H1 (cell line): ENCODE results near the gene KLK1. TPM values are rescaled to one million over a fixed set of nuclear protein-coding genes. Genes with fewer than 3 reads are reported as not detected.

Experiments
- CTCF ChIA-PET: fragments of 300-600 bp; sonication (Branson Sonifier 250); formaldehyde crosslinking; loops from one replicate; lab custom pipeline; 2021; ENCODE audit not compliant: partially characterized antibody; lab: Charles Lee
- POLR2A ChIA-PET: fragments of 300-600 bp; sonication (Branson Sonifier 250); formaldehyde crosslinking; loops from one replicate; lab custom pipeline; 2021; ENCODE audit warnings: inconsistent platforms; ENCODE audit not compliant: partially characterized antibody; lab: Charles Lee
- DNase-seq, 2 experiments: peaks; one replicate each; pipeline versions ENCODE4 v3.0.0 to v3.0.0-alpha.2; 2010 to 2022; ENCODE audit warnings: low spot score in 2 of 2, low read depth in 1 of 2, mixed read lengths in 1 of 2
- FAIRE-seq: peaks from 2 replicates; lab custom pipeline; 2011; peaks lifted over from hg19 to GRCh38; lab: Jason Lieb, UNC
- H2AFZ ChIP-seq: 2 replicates; pipeline ENCODE4 v1.8.1; 2012; ENCODE audit warnings: low read length, inconsistent platforms
- H2AK5ac ChIP-seq: 2 replicates; pipeline ENCODE4 v1.6.1; 2013; ENCODE audit warnings: low read depth, low read length
- H2BK120ac ChIP-seq: replicated peaks from 2 replicates; pipeline ENCODE3; 2013; ENCODE audit warnings: low read depth, low read length, inconsistent platforms
- H2BK12ac ChIP-seq: 2 replicates; pipeline ENCODE4 v1.6.1; 2013; ENCODE audit warnings: low read depth, low read length
- H2BK15ac ChIP-seq: 2 replicates; pipeline ENCODE4 v1.6.1; 2013; ENCODE audit warnings: low read length
- H2BK20ac ChIP-seq: 2 replicates; pipeline ENCODE4 v1.6.1; 2013; ENCODE audit warnings: low read length
- H2BK5ac ChIP-seq: 2 replicates; pipeline ENCODE4 v1.6.1; 2013; ENCODE audit warnings: low read depth, low read length
- H3K14ac ChIP-seq: 2 replicates; pipeline ENCODE4 v1.6.1; 2013; ENCODE audit warnings: inconsistent platforms; ENCODE audit not compliant: insufficient read length
- H3K18ac ChIP-seq: 2 replicates; pipeline ENCODE4 v1.6.1; 2013; ENCODE audit warnings: low read length; ENCODE audit errors: extremely low read depth
- H3K23ac ChIP-seq: 2 replicates; pipeline ENCODE4 v1.6.1; 2013; ENCODE audit warnings: inconsistent platforms; ENCODE audit not compliant: insufficient read length
- H3K23me2 ChIP-seq: 2 replicates; pipeline ENCODE4 v1.6.1; 2013; ENCODE audit warnings: low read depth, low read length
- H3K27ac ChIP-seq: 2 replicates; pipeline ENCODE4 v1.6.1; 2011; ENCODE audit warnings: low read depth, low read length, inconsistent platforms
- H3K27me3 ChIP-seq, 4 experiments: replicated peaks in 1 of 4; 1 replicate in 1 of 4; 2 replicates in 3 of 4; pipeline versions ENCODE4 v1.6.1 to v1.8.1; 2011 to 2013; ENCODE audit warnings: low read length in 3 of 4, mild to moderate bottlenecking in 3 of 4, inconsistent platforms in 2 of 4, mixed read lengths in 2 of 4, moderate library complexity in 1 of 4; ENCODE audit not compliant: control insufficient read depth in 3 of 4, insufficient read depth in 3 of 4; ENCODE audit errors: extremely low read depth in 1 of 4
- H3K36me3 ChIP-seq, 4 experiments: 2 replicates each; pipeline versions ENCODE4 v1.6.1 to v1.8.1; 2011 to 2013; ENCODE audit warnings: mild to moderate bottlenecking in 4 of 4, low read length in 3 of 4, moderate library complexity in 2 of 4, control low read depth in 1 of 4, inconsistent platforms in 1 of 4; ENCODE audit not compliant: insufficient read depth in 4 of 4, control insufficient read depth in 2 of 4
- H3K4ac ChIP-seq: replicated peaks from 2 replicates; pipeline ENCODE3; 2013; ENCODE audit warnings: low read length, low read depth, mixed read lengths, inconsistent platforms; ENCODE audit not compliant: insufficient read length
- H3K4me1 ChIP-seq, 4 experiments: replicated peaks in 1 of 4; 1 replicate in 1 of 4; 2 replicates in 3 of 4; pipeline versions ENCODE4 v1.6.1 to v1.8.1; 2011 to 2013; ENCODE audit warnings: low read length in 3 of 4, inconsistent platforms in 2 of 4, mixed read lengths in 1 of 4; ENCODE audit not compliant: insufficient read depth in 4 of 4, control insufficient read depth in 3 of 4
- H3K4me2 ChIP-seq, 2 experiments: 2 replicates each; pipeline versions ENCODE4 v1.6.1 to v1.8.1; 2011 to 2013; ENCODE audit warnings: low read depth in 2 of 2, low read length in 2 of 2, control low read depth in 1 of 2, inconsistent platforms in 1 of 2, mild to moderate bottlenecking in 1 of 2; ENCODE audit not compliant: insufficient read depth in 1 of 2
- H3K4me3 ChIP-seq, 4 experiments: fragments of 200-600, 300-600 bp in 1 of 4; sonication (generic), shearing (Covaris generic), sonication (Bioruptor Twin) in 1 of 4; 2 replicates each; pipeline versions ENCODE4 v1.5.1 to v1.8.1; 2011 to 2016; ENCODE audit warnings: low read length in 4 of 4, low read depth in 3 of 4, control low read depth in 2 of 4, inconsistent platforms in 2 of 4, mild to moderate bottlenecking in 2 of 4, mixed read lengths in 1 of 4, moderate library complexity in 1 of 4; ENCODE audit not compliant: insufficient read depth in 2 of 4; ENCODE audit errors: extremely low read depth in 1 of 4
- H3K56ac ChIP-seq: replicated peaks from 2 replicates; pipeline ENCODE3; 2013; ENCODE audit warnings: low read depth, mild to moderate bottlenecking, mixed read lengths, low read length, inconsistent platforms; ENCODE audit not compliant: insufficient read length
- H3K79me1 ChIP-seq: 2 replicates; pipeline ENCODE4 v1.6.1; 2013; ENCODE audit warnings: low read depth, low read length, control low read depth
- H3K79me2 ChIP-seq, 2 experiments: 2 replicates each; pipeline versions ENCODE4 v1.6.1 to v1.8.1; 2012 to 2013; ENCODE audit warnings: low read length in 2 of 2, mild to moderate bottlenecking in 2 of 2, inconsistent platforms in 1 of 2; ENCODE audit not compliant: insufficient read depth in 2 of 2, control insufficient read depth in 1 of 2
- H3K9ac ChIP-seq, 4 experiments: replicated peaks in 1 of 4; 1 replicate in 1 of 4; 2 replicates in 3 of 4; pipeline versions ENCODE4 v1.6.1 to v1.8.1; 2011 to 2013; ENCODE audit warnings: low read depth in 3 of 4, low read length in 3 of 4, control low read depth in 2 of 4, mild to moderate bottlenecking in 2 of 4, moderate library complexity in 2 of 4, inconsistent platforms in 1 of 4; ENCODE audit errors: extremely low read depth in 1 of 4
- H3K9me3 ChIP-seq, 2 experiments: 2 replicates each; pipeline versions ENCODE4 v1.6.1 to v1.8.1; 2012 to 2013; ENCODE audit warnings: mild to moderate bottlenecking in 2 of 2, moderate library complexity in 2 of 2, control low read depth in 1 of 2, inconsistent platforms in 1 of 2, low read depth in 1 of 2, low read length in 1 of 2, mixed read lengths in 1 of 2; ENCODE audit not compliant: insufficient read depth in 2 of 2
- H4K20me1 ChIP-seq, 2 experiments: replicated peaks in 1 of 2; 2 replicates each; pipeline versions ENCODE3 to v1.8.1; 2011 to 2013; ENCODE audit warnings: inconsistent platforms in 2 of 2, low read length in 2 of 2, mild to moderate bottlenecking in 1 of 2; ENCODE audit not compliant: insufficient read depth in 2 of 2, control insufficient read depth in 1 of 2
- H4K5ac ChIP-seq: 2 replicates; pipeline ENCODE4 v1.6.1; 2013; ENCODE audit warnings: low read length, low read depth, mixed read lengths, inconsistent platforms; ENCODE audit not compliant: insufficient read length
- H4K8ac ChIP-seq: 2 replicates; pipeline ENCODE4 v1.8.0; 2013; ENCODE audit warnings: mild to moderate bottlenecking, moderate library complexity, low read length, inconsistent platforms; ENCODE audit not compliant: insufficient read depth; ENCODE audit errors: extremely low read depth
- H4K91ac ChIP-seq: replicated peaks from 2 replicates; pipeline ENCODE3; 2013; ENCODE audit warnings: low read length, mixed read lengths, inconsistent platforms; ENCODE audit not compliant: insufficient read length
- BRCA1 ChIP-seq: IDR thresholded peaks from 2 replicates; pipeline ENCODE4 v1.6.1; 2012; ENCODE audit warnings: low read depth, low read length, improper control_type of control experiment
- CREB1 ChIP-seq: IDR thresholded peaks from 2 replicates; pipeline ENCODE4 v1.6.1; 2012; ENCODE audit warnings: inconsistent platforms
- CTBP2 ChIP-seq: IDR thresholded peaks from 2 replicates; pipeline ENCODE4 v1.7.0; 2011; ENCODE audit warnings: borderline replicate concordance, mild to moderate bottlenecking, moderate library complexity, mixed read lengths, low read length; ENCODE audit not compliant: insufficient read depth, insufficient read length
- EP300 ChIP-seq, 2 experiments: IDR thresholded peaks; 1 replicate in 1 of 2; 2 replicates in 1 of 2; pipeline ENCODE4 v1.6.1; 2011 to 2012; ENCODE audit warnings: low read depth in 2 of 2, low read length in 2 of 2, mild to moderate bottlenecking in 2 of 2, borderline replicate concordance in 1 of 2, inconsistent platforms in 1 of 2, moderate library complexity in 1 of 2
- EZH2 ChIP-seq: fragments of 200-600 bp; sonication (generic); IDR thresholded peaks from 2 replicates; pipeline ENCODE4 v1.7.1; 2012; ENCODE audit warnings: low read depth, mild to moderate bottlenecking, moderate library complexity, low read length, inconsistent platforms; ENCODE audit not compliant: severe bottlenecking
- NANOG ChIP-seq: IDR thresholded peaks from 2 replicates; pipeline ENCODE4 v1.6.1; 2011; ENCODE audit warnings: low read length, low read depth, mild to moderate bottlenecking, inconsistent platforms; ENCODE audit not compliant: insufficient read depth, poor library complexity, severe bottlenecking
- POLR2AphosphoS5 ChIP-seq: IDR thresholded peaks from 2 replicates; pipeline ENCODE4 v1.6.1; 2011; ENCODE audit warnings: low read depth, low read length
- RBBP5 ChIP-seq: IDR thresholded peaks from 2 replicates; pipeline ENCODE4 v1.7.1; 2012; ENCODE audit warnings: low read depth, mild to moderate bottlenecking, inconsistent platforms, low read length, moderate library complexity, borderline replicate concordance
- SIRT6 ChIP-seq: IDR thresholded peaks from one replicate; pipeline ENCODE4 v1.7.1; 2012; ENCODE audit warnings: low read length, inconsistent platforms
- USF2 ChIP-seq: IDR thresholded peaks from 2 replicates; pipeline ENCODE4 v1.6.1; 2011; ENCODE audit warnings: low read length, improper control_type of control experiment
- YY1 ChIP-seq: IDR thresholded peaks from 2 replicates; pipeline ENCODE4 v1.6.1; 2011; ENCODE audit warnings: low read depth, mild to moderate bottlenecking, low read length
- WGBS, 2 experiments: shearing (Covaris generic) in 1 of 2; methylation state at CpG; one replicate each; pipeline versions ENCODE4 v1.1.6 to v1.1.7; 2013 to 2015; ENCODE audit warnings: low lambda C conversion rate in 2 of 2, mixed read lengths in 2 of 2, inconsistent platforms in 1 of 2, low coverage in 1 of 2, missing lambda C conversion rate in 1 of 2; ENCODE audit not compliant: insufficient replicate concordance in 2 of 2, insufficient coverage in 1 of 2, insufficient read length in 1 of 2; ENCODE audit errors: extremely low coverage in 1 of 2, missing lambda C conversion rate in 1 of 2; 5-methylcytosine and 5-hydroxymethylcytosine counted together
- polyA plus RNA-seq, 7 experiments: library from polyadenylated mRNA; depleted of rRNA in 3 of 7; stranded (reverse) in 5 of 7; unstranded in 2 of 7; fragments of >200 nt in 5 of 7; fragments of 200-250 nt in 2 of 7; gene quantifications; 1 replicate in 5 of 7; 2 replicates in 1 of 7; 4 replicates in 1 of 7; pipeline versions ENCODE4 v1.2.1 to v1.2.3, GENCODE V29; 2011 to 2013; ENCODE audit warnings: missing spikeins in 2 of 7, mixed read lengths in 2 of 7
- total RNA-seq: library from RNA; stranded (reverse); fragmentation: NEBNext Ultra II Directional; extraction: Animal tissue kit (Norgen Biotek cat#: 25700); gene quantifications from 2 replicates; pipeline ENCODE4 v1.2.1, GENCODE V29; 2021
- TF ChIP-seq, protein P1 (sequence below): IDR thresholded peaks from 2 replicates; pipeline ENCODE4 v1.6.1; 2012; ENCODE audit warnings: inconsistent platforms

Gene KLK1
- total and polyA plus RNA-seq, 2 of the 8 experiments (the other 6 are each of a cell fraction or from before 2014, with no cell fraction given) = 3.4 to 4.0 TPM

DNA sequence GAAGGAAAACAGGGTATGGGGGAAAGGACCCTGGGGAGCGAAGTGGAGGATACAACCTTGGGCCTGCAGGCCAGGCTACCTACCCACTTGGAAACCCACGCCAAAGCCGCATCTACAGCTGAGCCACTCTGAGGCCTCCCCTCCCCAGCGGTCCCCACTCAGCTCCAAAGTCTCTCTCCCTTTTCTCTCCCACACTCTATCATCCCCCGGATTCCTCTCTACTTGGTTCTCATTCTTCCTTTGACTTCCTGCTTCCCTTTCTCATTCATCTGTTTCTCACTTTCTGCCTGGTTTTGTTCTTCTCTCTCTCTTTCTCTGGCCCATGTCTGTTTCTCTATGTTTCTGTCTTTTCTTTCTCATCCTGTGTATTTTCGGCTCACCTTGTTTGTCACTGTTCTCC lies 33.8 kb upstream of the KLK1 start:
- WGBS, 2 experiments = 75% methylated on average over 6 of the region's 6 CpGs; no CpG with 5 or more reads in 1 of the 2 experiments
- H2BK120ac ChIP-seq = no peak overlapping the region
- no peaks in the 10 kb centered on the region for H4K20me1 ChIP-seq
- H2AK5ac ChIP-seq = no peak overlapping the region
- H2BK20ac ChIP-seq = no peak overlapping the region
- H3K23ac ChIP-seq = no peak overlapping the region
- no peak overlapping the region for H4K5ac ChIP-seq
- H3K79me1 ChIP-seq = no peaks in the 10 kb centered on the region
- DNase-seq (no peak), FAIRE-seq (no peak)
- 0 out of 2 replicates have a peak overlapping the region, but pooled peaks have one; percentile 62 for H2AFZ ChIP-seq
- no peak overlapping the region for H3K56ac ChIP-seq
- no peak overlapping the region for H3K4ac ChIP-seq
- no peaks in the 10 kb centered on the region for H3K23me2 ChIP-seq
- ChIA-PET CTCF (no interaction called here), POLR2A (interaction anchor here (4.9 kb wide), 1 partner anchor 53 kb away, joined by 31 read pairs; no protein-coding TSS in a partner anchor)
- no peaks in the 10 kb centered on the region for H3K79me2 ChIP-seq
- no peak overlapping the region; a peak in 1 of 4 replicates for H3K4me2 ChIP-seq
- no peak overlapping the region for H4K8ac ChIP-seq
- H2BK12ac ChIP-seq = 0 out of 2 replicates have a peak overlapping the region, but pooled peaks have one; percentile 72
- no peaks in the 10 kb centered on the region for H3K27me3 ChIP-seq
- H4K91ac ChIP-seq = no peak overlapping the region
- no peak overlapping the region for H3K4me3 ChIP-seq
- no peak overlapping the region for H3K9ac ChIP-seq
- no peak overlapping the region for H2BK5ac ChIP-seq
- H2BK15ac ChIP-seq = no peak overlapping the region
- no peak overlapping the region; the same call in 1 of the 2 replicates for H3K18ac ChIP-seq
- H3K27ac ChIP-seq = no peak overlapping the region
- peaks cover 0 to 14% (median 6%) of the 10 kb centered on the region in 4 experiments; a peak in 5 of 7 replicates for H3K4me1 ChIP-seq
- no peak overlapping the region for H3K14ac ChIP-seq
- no peaks in the 10 kb centered on the region for H3K36me3 ChIP-seq
- peaks cover 0 to 4% of the 10 kb centered on the region in 2 experiments; a peak in 2 of 4 replicates for H3K9me3 ChIP-seq
- TF ChIP-seq CTBP2 (no peak), NANOG (no peak), SIRT6 (no peak), YY1 (no peak), EZH2 (no peak), USF2 (no peak), POLR2AphosphoS5 (no peak), EP300 (IDR thresholded peaks at IDR 0.05; ENCODE audit: borderline replicate concordance in 1 of 2, low read depth in 2 of 2, low read length in 2 of 2) (no peak), CREB1 (no peak), BRCA1 (no peak), RBBP5 (no peak)
- TF ChIP-seq, protein P1, sequence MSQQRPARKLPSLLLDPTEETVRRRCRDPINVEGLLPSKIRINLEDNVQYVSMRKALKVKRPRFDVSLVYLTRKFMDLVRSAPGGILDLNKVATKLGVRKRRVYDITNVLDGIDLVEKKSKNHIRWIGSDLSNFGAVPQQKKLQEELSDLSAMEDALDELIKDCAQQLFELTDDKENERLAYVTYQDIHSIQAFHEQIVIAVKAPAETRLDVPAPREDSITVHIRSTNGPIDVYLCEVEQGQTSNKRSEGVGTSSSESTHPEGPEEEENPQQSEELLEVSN = no peak
